Dermis microvascular lymphatic vessel endothelial cell (primary cell): Measurements from ENCODE around the gene FOXP4. TPM values are rescaled to one million over a fixed set of nuclear protein-coding genes. Genes with fewer than 3 reads are reported as not detected.

Source experiments
- DNase-seq, 2 donors: peaks; one replicate each; pipeline versions ENCODE4 v3.0.0 to v3.0.0-alpha.2; 2010; ENCODE audit warnings: low read depth in 2 of 2
- total RNA-seq: library from RNA; depleted of rRNA; stranded (reverse); fragments of >200 nt; gene quantifications from 2 replicates; pipeline ENCODE4 v1.2.1, GENCODE V29; 2014

FOXP4 gene
- total RNA-seq, 1 donor from 2014 or later = 3.2 TPM

DNA sequence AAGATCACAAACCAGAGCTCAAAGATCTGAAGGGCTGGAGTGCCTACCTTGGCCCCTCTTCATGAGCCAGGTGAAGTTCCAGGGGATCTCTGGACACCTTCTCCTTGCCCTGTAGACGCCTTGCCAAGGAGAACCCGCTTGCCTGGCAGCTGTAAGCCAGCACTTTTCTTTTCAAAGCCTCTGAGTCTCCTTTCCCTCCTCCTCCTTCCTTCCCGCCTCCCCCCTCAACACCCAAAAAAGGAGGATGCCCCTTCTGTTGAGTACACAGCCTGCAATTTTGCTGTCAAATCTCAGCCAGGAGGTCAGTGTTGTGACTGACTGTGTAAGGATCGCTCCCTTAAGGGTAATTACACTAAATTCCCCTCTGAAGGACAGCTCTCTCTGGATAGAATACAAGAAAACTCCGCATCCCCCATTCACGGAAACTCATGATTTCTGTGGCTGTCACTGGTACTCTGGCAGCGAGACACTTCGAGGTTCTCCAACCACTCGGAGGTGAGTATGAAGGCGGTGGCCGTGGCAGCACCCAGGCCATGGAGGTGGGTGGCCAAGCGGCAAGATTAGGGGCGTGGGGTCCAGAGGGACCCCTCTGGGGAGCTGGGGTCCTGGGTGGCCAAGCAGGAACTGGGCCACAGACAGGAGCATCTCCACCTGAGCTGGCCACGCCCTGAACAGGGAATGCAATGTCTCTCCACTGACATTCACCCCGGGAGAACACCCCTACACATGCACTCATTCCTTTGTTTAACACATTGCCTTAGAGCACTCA lies 23.2 kb upstream of the FOXP4 start:
- no peak for DNase-seq

DNA sequence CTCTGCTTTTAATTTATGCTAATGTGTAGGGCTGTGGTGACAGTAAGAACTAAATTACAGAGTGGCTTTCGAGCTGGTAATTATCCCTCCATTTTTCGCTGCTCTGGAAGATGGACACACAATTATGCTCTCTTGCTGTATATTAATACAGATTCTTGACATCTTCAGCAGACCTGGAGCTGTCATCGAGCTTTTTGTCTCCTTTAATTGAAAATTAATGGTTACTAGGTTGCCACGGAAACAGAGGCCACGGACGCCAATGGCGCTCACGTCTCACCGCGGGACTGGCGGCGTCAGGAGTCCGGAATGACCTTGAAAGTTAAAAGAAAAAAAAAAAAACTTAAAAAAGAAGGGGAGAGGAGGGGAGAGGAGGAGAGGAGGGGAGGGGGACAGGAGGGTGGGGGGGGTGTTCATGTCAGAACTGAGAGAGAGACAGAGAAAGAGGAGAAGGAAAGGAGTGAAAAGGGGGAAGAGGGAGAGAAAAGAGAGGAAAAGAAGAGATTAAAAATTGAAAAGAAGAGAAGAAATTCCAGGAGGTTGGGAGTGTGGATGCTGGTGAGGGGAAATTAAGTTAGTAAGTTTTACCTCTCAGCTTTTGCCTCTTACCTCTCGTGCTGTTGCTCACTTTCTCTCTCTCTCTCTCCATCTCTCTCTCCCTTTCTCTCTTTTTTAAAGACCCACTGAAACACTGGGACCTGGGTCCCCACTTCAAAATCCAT lies 22.1 kb upstream of the FOXP4 start:
- no peak for DNase-seq

- DNase-seq = no peak
These were observed 21.6 kb upstream of the FOXP4 start for GRCh38 chr6:41524634-41525011.

DNA sequence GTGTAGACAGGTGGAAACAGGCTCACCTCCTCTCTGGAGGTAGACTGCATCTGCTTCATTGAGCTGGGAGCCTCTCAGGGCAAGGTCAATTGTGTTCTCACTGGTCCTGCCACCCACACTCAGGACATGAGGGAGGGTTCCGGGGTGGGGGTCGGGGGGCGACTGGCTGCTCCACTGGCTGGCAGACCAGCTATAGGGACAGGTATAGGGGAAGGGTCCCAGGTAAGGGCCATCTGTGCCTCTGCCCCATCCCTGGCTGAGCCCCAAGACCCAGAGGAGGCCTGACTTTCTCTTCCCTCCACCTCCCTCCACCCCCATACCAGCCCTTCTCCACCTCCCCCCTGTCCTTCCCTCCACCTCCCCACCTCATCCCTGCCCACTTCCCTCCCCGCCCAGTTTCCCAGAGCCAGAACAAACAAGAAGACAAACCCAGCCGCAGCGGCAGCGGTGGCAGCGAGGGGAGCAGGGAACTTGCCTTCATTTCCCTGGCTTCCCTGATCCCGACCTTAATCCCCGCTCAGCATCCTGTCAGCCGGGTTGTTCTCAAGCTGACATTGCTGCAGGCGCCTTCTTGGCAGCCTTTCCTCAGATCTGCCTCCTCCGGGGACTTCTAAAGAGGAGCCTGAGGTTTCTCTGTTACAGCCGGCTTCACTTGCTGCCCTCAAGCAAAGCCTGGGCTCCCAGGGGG lies 18.3 kb upstream of the FOXP4 start:
- DNase-seq = peak in 1 of 2 donors; percentile 33

DNA sequence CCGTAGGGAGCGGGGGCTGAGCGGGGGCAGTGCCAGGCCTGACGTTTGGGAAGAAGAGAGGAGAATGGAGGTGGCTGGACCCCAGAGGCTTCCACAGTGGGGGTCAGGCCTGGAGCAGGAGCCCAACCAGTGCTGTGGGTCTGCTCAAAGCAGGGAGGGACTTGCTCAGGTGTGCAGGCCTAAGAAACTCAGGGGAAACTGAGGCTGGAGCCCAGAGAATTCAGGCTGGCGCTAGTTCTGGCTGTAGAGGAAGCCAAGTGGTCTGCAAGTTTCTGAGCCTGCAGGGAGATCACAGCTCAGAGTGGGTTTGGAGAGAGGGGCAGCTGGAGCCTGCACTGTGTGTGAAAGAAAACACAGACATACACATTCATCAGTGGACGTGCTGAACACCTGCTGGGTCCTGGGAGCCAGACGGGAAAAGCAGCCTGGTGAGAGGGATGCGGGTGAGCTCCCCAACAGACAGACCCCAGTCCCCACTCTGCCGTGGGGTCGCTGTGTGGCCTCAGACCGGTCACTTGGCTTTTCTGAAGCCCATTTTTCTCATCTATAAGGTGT lies 17.7 kb upstream of the FOXP4 start:
- no peak for DNase-seq

GRCh38 chr6:41529049-41529448 lies 17.1 kb upstream of the FOXP4 start:
- DNase-seq = no peak

GRCh38 chr6:41529970-41530369 lies 16.2 kb upstream of the FOXP4 start:
- no peak for DNase-seq

- no peak for DNase-seq
These were observed 15.7 kb upstream of the FOXP4 start for GRCh38 chr6:41530476-41530875.

GRCh38 chr6:41531016-41531415 lies 15.2 kb upstream of the FOXP4 start:
- no peak for DNase-seq

DNA sequence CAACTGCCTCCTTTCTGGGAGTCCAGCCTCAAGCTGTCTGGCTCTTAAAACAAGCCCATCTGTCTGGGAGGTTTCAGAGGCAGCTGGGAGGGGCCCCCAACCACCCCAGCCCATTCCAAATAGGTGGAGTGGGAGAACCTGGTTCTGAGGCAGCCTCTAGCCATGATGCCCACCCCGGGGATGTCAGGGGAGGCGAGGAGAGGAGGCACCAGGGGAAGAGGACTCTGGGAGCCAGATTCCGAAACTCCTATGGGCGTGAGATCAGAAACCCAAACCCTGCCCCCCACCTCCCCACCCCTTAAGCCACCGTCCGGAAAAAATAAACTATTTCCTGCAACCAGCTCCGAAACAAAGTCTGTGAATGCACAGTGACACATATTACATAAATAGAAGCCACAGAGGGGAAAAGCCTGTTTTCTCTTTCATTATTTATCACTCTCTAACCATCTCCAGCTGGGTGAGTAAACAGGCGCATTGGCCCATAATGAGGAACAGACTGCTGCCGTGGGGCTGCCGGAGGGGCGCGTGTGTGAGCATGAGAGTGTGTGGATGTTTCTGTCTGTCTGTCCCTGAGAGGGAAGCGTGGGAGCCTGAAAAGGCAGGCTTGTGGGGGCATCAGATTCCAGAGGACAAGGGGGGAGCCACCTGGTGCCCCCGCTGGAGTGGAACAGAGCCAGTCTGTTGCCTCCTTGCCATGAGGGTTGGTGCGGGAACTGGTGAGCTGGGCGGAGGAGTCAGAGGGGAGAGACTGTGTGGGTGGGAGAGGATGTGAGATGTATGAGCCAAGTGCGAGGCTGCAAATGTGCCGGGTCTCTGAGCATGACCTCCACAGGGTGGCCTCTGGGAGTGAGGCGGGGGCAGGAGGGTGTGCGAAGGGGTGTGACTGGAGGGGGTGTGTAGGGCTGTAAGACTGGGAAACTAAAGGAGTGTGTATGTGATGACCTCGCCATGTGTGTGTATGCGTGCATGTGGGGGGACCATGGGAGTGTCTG lies 14.3 kb upstream of the FOXP4 start:
- peak; percentile 12 to 42 for DNase-seq

- DNase-seq = no peak
These were observed 10.4 kb upstream of the FOXP4 start for GRCh38 chr6:41535766-41536165.

DNA sequence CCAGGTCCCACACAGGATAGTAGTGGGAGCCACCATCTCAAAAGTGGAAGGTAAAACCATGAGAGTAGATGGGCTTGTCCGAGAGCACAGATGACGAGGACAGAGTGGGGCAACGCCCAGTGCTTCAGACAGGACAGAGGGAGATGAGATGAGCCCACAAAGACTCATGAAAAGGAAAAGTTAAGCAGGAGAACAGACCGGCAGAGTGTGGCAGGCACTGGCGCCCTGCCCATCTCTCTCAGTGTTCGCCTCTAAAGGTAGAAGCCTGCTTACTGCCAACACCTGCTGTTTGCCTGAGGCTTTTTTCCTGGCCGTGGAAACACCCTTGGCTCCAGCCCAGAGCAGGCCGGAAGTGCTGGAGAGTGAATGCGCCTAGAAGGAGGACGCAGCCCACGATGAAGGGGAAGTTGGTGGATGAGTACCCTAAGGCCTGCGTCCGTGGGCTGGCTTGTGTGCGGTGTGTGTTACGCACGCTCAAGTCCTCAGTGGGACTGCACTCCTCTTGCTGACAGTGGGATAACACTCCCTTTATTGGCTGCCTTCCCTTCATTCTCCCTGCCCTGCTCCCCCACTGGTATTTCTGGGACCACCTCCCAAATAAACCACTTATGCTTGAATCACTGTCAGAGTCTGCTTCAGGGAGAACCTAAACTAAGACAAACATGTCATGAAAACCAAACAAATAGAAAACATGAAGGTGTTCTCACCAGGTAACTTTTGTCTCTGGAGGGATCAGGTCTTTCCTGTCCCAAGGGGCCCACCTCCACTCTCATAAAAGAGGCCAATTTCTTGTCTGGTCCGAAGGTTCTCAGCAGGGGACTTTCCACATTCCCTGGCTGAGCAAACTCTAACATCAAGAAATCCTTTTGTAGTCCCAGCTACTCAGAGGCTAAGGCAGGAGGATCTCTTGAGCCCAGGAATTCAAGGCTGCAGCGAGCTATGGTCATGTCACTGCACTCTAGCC lies 9.1 kb upstream of the FOXP4 start:
- peak in 1 of 2 donors; percentile 51 for DNase-seq

GRCh38 chr6:41538556-41539182 lies 7.5 kb upstream of the FOXP4 start:
- DNase-seq = no peak

DNA sequence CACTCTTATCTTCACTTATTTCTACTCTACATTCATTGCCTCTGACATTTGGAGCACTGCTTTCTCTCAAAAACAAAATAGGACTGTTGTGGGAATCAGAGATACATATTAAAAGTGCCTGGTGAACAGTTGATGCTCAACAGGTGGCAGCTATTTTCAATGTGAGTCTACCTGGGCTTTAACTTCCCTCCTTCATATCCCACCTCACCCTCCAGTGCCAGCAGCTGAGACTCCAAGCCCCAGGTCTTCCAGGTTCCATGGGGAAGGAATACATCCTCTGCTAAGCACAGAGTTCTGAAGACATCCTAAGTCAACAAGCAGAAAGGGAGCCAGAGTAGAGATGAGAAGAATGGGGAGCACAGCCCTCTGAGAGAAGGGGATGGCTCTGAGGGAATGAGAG lies 7.0 kb upstream of the FOXP4 start:
- no peak for DNase-seq

GRCh38 chr6:41541364-41541763 lies 4.8 kb upstream of the FOXP4 start:
- no peak for DNase-seq

DNA sequence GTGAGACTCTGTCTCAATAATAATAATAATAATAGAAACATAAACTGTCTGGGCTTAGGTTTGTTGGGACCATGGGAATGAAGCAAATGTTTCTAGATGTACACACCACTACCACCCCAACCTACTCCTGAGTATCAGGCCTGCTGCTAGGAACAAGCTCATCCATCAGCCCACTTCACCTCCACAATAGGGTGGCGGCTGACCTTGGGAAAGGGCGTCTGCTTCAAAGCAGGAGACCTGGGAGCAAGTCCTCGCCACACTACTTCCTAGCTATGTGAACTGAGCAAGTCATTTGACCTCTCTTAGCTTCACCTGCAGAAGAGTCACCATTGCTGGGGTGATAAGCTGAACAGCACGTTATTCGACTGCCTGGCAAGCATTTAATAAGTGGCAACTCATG lies 3.1 kb upstream of the FOXP4 start:
- no peak for DNase-seq

GRCh38 chr6:41545247-41545702 lies 906 bp upstream of the FOXP4 start:
- DNase-seq = no peak

GRCh38 chr6:41546475-41546865 lies 289 bp downstream of the FOXP4 start:
- no peak for DNase-seq
